Testis (tissue), 2 donors: ENCODE measurements around the gene BEAN1.

ENCODE experiments used
- POLR2A ChIP-seq: fragments of 450-650 bp; IDR thresholded peaks from one replicate; pipeline ENCODE4 v1.6.1; 2017; ENCODE audit warnings: antibody characterized with exemption, mild to moderate bottlenecking, moderate library complexity
- TF ChIP-seq, protein P1 (sequence below), 3 experiments: fragments of 450-650 bp in 2 of 3; fragments of 200-600 bp in 1 of 3; sonication (generic) in 1 of 3; IDR thresholded peaks; one replicate each; pipeline ENCODE4 v1.5.1; 2016 to 2019; ENCODE audit warnings: antibody characterized with exemption in 3 of 3, mild to moderate bottlenecking in 2 of 3, moderate library complexity in 1 of 3

GRCh38 chr16:66510298-66510697, 83.2 kb downstream of the BEAN1 start:
- TF ChIP-seq, protein P1, sequence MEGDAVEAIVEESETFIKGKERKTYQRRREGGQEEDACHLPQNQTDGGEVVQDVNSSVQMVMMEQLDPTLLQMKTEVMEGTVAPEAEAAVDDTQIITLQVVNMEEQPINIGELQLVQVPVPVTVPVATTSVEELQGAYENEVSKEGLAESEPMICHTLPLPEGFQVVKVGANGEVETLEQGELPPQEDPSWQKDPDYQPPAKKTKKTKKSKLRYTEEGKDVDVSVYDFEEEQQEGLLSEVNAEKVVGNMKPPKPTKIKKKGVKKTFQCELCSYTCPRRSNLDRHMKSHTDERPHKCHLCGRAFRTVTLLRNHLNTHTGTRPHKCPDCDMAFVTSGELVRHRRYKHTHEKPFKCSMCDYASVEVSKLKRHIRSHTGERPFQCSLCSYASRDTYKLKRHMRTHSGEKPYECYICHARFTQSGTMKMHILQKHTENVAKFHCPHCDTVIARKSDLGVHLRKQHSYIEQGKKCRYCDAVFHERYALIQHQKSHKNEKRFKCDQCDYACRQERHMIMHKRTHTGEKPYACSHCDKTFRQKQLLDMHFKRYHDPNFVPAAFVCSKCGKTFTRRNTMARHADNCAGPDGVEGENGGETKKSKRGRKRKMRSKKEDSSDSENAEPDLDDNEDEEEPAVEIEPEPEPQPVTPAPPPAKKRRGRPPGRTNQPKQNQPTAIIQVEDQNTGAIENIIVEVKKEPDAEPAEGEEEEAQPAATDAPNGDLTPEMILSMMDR (IDR thresholded peaks at IDR 0.05), result no peak
- no peak for TF ChIP-seq POLR2A
